ENCODE results near the gene ZSCAN5A.

DNA sequence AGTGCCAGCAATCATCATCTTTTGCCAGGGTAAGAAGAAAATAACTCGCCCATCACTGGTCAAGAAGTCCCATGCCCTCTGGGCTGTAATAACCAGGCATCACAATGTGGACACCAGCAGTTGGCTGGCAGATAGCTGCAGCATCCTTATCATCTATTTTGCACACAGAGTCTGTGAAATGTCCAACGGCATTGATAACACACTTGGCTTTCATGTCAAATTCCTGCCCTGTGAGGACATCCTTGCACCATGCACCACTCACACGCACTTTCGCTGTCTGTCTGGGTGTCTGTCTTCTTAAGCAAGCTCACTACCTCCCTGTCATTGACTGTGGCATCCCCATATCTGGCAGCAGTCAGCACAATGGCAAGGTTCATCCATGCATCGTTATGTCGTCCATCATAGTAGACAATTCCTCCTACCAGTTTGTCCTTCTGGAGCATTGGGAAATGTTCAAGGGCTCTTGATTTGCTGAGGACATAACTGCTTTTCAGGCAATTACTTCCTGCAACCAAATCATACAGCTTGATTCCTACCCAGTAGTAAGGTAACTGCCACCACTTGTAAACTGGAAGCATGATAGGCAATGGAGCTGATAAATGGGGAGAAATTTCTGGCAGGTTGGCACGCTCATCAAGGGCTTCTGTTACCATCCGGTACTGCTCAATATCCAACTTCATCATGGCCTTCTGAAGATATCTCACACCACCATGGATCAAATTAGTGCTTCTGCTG is 6.8 kb upstream of the ZSCAN5A start:
- TF ChIP-seq POLR2A (IDR thresholded peaks at IDR 0.05; ENCODE audit: extremely low read depth, insufficient read length): no peak
- TF ChIP-seq, protein P1, sequence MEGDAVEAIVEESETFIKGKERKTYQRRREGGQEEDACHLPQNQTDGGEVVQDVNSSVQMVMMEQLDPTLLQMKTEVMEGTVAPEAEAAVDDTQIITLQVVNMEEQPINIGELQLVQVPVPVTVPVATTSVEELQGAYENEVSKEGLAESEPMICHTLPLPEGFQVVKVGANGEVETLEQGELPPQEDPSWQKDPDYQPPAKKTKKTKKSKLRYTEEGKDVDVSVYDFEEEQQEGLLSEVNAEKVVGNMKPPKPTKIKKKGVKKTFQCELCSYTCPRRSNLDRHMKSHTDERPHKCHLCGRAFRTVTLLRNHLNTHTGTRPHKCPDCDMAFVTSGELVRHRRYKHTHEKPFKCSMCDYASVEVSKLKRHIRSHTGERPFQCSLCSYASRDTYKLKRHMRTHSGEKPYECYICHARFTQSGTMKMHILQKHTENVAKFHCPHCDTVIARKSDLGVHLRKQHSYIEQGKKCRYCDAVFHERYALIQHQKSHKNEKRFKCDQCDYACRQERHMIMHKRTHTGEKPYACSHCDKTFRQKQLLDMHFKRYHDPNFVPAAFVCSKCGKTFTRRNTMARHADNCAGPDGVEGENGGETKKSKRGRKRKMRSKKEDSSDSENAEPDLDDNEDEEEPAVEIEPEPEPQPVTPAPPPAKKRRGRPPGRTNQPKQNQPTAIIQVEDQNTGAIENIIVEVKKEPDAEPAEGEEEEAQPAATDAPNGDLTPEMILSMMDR (IDR thresholded peaks at IDR 0.05; ENCODE audit: low read depth, low read length): no peak
